Medulla oblongata (tissue), 1 donor: ENCODE measurements around the gene ZDHHC11.
"Not testable (repeated sequence)": the region's sequence is repeated elsewhere in the genome, so short reads cannot be mapped to it uniquely, and the experiment has no call there.

Experiments
- DNase-seq: peaks from one replicate; pipeline ENCODE4 v3.0.0-alpha.2; 2015; ENCODE audit errors: extremely low spot score

Gene ZDHHC11

GRCh38 chr5:859391-859790 lies 8.6 kb upstream of the ZDHHC11 start:
- DNase-seq, result no peak

- no peak for DNase-seq
These were observed 7.9 kb upstream of the ZDHHC11 start for GRCh38 chr5:858726-859125.

- DNase-seq, result no peak
These were observed 6.0 kb upstream of the ZDHHC11 start for GRCh38 chr5:856531-857425.

- no peak for DNase-seq
These were observed 5.2 kb upstream of the ZDHHC11 start for GRCh38 chr5:855771-856530.

- DNase-seq, result no peak
These were observed 4.4 kb upstream of the ZDHHC11 start for GRCh38 chr5:854966-855743.

GRCh38 chr5:854217-854616 lies 3.4 kb upstream of the ZDHHC11 start:
- DNase-seq, result no peak

GRCh38 chr5:853416-854090 lies 2.8 kb upstream of the ZDHHC11 start:
- not testable (repeated sequence) for DNase-seq

GRCh38 chr5:852431-853401 lies 1.9 kb upstream of the ZDHHC11 start:
- DNase-seq, result no peak

GRCh38 chr5:852018-852417 lies 1.2 kb upstream of the ZDHHC11 start:
- no peak for DNase-seq

GRCh38 chr5:851553-851952 lies 767 bp upstream of the ZDHHC11 start:
- no peak for DNase-seq

GRCh38 chr5:851076-851475 lies 290 bp upstream of the ZDHHC11 start:
- DNase-seq, result no peak

- no peak for DNase-seq
These were observed 1.0 kb downstream of the ZDHHC11 start for GRCh38 chr5:849651-850301.

GRCh38 chr5:848671-849111 lies 2.1 kb downstream of the ZDHHC11 start:
- peak; percentile 1 for DNase-seq

GRCh38 chr5:847736-848135 lies 3.0 kb downstream of the ZDHHC11 start:
- not testable (repeated sequence) for DNase-seq

- not testable (repeated sequence) for DNase-seq
These were observed 3.6 kb downstream of the ZDHHC11 start for GRCh38 chr5:847212-847611.

- peak; percentile 1 for DNase-seq
These were observed 4.1 kb downstream of the ZDHHC11 start for GRCh38 chr5:846602-847091.

- DNase-seq, result not testable (repeated sequence)
These were observed 4.8 kb downstream of the ZDHHC11 start for GRCh38 chr5:845676-846601.

GRCh38 chr5:845031-845675 lies 5.6 kb downstream of the ZDHHC11 start:
- DNase-seq, result peak; percentile 1
